GM12801 (cell line): Measurements from ENCODE around the gene CFAP54.

Experiments
- CTCF ChIP-seq: IDR thresholded peaks from one replicate; pipeline ENCODE4 v1.5.1; 2011; ENCODE audit warnings: control low read depth; ENCODE audit not compliant: insufficient read length; ENCODE audit errors: extremely low read depth

The CFAP54 gene

GRCh38 chr12:96701856-96702255, 212.5 kb downstream of the CFAP54 start:
- TF ChIP-seq CTCF, result no peak

GRCh38 chr12:96710127-96710745, 220.9 kb downstream of the CFAP54 start:
- TF ChIP-seq CTCF, result no peak

GRCh38 chr12:96711364-96711763, 222.0 kb downstream of the CFAP54 start:
- TF ChIP-seq CTCF, result no peak

- TF ChIP-seq CTCF, result no peak
Measured at GRCh38 chr12:96714199-96714598, 224.8 kb downstream of the CFAP54 start.

GRCh38 chr12:96719660-96720362, 230.4 kb downstream of the CFAP54 start:
- TF ChIP-seq CTCF, result no peak

GRCh38 chr12:96720363-96720705, 231.0 kb downstream of the CFAP54 start:
- no peak for TF ChIP-seq CTCF

- no peak for TF ChIP-seq CTCF
Measured at GRCh38 chr12:96729886-96730285, 240.5 kb downstream of the CFAP54 start.
